GM21717 (cell line): ENCODE results near the gene SECISBP2.

Experiments used
- ATAC-seq: cut with Tn5 transposase; IDR thresholded peaks from one replicate; pipeline ENCODE4 v1.9.1; 2021; ENCODE audit warnings: mild to moderate bottlenecking, moderate library complexity; ENCODE audit not compliant: unreplicated experiment

SECISBP2 gene

DNA sequence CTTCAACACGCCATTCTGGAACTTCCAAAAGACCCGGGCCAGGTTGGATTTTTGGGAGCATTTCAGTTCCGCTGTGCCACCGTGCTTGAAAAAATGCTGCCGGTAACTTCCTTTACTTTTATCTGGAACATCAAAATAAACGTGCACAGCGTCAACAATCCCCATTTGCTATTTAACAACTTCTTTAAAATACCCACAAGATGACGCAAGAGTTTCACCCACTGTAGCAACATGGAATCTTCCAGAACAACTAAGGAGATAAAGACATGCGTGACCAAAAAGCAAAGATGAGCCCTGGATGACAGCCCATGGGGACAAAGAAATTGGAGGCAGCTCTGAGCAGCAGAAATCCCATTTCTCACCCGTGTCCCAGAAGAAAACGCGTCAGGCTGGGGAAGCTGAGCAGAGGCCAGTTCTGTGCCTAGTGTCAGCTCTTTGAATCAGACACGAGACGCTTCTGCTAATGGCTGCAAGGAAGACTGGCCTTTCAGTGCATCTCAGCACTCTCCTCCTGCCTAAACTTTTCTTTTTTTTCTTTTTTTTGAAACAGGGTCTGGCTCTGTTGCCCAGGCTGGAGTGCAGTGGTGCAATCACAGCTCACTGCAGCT lies 61.3 kb downstream of the SECISBP2 start:
- ATAC-seq = no peak

DNA sequence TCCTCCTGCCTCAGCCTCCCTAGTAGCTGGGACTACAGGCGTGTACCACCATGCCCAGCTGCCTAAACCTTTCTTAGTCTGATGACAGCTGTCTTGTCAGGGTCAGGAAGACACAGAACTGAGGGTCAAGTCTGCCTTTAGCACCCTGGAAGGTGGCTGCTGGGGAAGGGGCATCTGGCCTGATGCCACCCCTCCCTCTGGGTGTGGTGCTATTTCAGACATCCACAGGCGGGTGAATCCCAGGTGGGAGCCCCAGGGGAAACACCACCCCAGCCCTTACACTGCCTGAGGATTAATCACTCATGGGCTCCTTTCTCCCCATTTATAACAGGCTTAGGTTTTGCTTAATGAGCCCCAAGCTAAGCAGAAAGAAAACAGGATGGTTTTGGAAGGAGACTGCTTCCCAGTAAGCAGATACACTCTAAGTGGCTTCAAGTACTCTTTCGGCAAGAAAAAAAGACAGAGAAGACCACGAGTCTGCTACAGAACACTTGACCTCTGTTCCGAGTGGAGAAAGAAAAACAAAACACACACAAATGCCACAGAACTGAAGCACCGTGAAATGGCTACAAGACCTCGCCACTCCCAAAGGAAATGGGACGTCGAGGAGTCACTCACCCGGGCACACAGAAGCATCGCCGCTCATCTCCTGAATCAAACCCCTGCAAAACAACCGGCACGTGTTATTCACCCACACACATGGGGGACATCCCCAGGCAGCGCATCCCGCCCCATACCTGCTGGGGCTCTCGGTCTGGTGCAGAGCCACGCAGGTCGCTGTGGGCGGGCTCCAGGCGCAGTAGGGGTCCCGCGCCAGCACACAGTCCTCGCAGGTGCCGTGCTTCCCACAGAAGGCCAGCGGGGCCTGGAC lies 62.4 kb downstream of the SECISBP2 start:
- ATAC-seq = no peak

DNA sequence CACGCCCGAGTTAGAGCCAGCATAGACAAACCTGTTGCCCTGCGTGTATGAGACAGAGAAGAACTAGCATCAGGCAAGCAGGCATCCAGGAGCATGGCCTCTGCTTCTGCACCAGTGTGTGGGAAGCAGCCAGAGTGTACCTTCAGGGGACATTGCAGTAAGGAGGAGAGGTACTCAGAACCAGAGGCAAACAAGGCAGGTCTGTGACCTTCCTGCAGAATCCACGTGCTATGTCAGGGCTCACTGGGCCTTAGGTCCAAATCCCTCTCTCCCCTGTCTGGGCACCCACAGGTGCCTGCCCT lies 63.0 kb downstream of the SECISBP2 start:
- no peak for ATAC-seq

DNA sequence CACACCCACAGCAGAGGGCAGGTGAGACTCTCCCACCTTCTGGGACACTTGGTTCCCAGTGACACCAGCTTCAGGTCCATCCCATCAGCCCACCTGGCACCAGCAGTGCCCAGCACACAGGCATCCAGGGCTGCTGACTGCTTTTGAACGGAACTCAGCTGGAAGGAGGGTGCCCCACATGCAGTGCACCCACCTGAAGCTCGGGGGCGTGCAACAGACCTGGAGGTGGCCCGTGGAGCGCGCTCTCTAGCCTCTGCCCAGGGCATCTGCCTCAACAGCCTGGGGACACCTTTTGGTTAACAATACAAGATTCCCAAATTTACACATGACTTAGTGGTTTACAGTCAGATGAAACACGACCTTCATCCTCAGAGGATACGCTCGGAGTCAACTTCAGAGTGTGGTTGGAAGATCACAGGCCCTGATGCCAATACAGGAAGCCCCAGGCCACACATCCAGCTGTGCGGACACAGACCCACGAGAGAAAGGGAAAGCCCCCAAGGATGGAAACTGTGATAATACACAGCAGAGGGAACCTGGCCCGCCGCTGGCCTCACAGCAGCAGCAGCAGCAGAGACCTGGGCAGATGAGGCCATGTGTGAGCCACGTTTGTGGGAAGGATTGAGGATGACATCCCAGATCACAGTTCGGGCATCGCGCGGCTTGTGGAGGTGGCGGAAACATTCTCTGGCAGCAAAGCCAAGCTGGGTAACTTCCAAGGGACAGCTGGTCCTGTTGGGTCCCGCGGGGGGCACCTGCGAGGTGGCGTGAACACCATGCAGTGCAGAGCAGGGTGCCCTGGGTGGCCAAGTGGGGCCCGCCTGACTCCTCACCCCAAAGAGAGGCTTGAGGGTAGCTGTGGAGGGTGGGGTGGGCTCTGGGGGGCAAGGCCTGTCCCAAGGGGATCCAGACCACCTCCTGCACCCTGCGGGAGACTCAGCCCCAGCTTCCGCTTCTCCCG lies 64.0 kb downstream of the SECISBP2 start:
- no peak for ATAC-seq

DNA sequence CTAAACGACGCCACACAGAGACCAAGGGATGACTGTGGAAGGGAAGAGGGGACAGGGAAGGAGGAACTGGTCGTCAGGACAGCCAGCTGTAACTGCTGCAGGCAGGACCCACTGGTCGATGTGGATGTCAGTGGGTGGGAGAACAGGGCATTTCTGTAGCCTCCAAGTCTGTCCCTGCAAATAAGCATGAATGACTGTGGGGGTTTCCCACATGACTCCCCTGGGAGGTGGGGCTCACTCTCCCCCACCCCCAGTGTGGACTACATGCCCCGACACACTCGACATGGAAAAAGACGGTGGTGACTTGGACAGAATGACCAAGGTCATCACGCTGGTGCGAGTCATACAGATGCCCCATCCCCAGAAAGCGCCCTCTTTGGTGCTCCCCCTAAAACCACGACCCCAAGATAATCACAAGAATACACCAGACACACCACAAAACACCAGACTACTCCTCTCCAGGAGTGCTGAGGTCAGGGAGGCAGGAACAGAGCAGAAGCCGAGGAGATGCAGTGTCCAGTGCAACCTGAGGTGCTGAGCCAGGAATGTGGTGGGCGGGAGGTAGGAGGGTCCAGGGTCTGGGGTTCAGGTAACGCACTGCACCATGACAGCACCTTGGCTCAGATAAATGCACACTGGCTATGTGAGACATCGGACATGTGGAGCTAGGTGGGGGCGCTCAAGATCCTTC lies 64.9 kb downstream of the SECISBP2 start:
- no peak for ATAC-seq

DNA sequence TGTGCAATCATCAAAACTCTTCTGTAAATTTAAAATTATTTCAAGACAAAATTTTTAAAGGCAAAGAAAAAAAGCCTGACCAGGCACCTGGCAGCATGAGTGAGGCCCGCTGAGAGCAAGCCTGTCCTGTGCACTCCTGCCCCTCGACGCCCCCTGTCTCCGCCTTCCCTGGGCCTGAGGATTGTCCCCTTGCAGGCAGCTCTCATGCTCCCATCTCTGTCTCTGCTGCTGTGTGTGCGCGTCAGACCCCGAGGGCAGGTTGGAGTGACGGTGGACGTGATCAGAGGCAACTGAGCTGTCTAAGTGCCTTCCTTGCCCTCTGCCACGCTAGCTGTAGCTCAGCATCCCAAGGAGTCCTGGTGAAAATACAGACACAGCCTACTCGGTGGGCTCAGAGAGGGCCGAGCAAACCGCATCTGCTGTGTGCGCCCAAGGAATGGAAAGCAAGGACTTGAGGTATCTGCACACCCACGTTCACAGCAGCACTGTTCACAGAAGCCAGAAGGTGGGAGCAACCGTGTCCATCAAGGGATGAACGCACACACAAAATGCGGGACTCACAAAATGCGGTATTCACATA lies 65.5 kb downstream of the SECISBP2 start:
- ATAC-seq = no peak

DNA sequence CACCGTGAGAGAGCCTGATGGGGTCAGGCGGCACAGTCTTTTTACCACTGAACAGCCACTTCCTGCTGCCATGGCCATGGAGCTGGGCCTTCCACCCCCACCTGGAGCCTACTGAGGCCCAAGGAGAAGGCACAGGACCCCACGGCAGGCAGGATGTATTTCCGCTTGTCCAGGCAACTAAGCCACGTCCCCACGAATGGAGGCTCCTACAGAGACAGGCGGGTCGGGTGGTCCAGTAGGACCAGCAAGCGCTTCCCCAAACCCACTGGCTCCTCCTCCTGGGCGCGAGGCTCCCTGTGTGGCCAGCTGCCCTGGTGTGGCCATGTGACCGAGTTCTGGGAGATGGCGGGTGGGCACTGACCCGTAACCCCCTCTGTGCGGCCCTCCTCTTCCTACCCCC lies 66.5 kb downstream of the SECISBP2 start:
- ATAC-seq = no peak

DNA sequence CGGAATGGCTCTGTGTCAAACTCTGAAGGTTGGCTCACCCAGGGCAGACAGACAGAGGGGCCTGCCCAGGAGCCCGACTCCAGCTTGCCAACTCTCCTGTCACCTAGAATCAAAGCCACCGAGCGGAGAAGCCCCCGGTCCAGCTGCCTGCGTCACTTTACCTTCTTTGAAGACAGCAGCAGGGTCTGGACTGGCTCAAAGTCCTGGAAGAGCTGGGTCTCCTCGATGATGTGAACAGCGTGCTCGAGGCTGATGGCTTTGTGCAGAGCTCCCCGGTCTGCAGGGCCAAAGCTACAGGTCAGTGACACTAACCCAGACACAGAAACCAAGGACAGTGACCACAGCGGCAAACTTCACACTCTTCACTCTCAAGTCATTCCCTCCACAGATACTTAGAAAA lies 67.9 kb downstream of the SECISBP2 start:
- ATAC-seq = no peak

DNA sequence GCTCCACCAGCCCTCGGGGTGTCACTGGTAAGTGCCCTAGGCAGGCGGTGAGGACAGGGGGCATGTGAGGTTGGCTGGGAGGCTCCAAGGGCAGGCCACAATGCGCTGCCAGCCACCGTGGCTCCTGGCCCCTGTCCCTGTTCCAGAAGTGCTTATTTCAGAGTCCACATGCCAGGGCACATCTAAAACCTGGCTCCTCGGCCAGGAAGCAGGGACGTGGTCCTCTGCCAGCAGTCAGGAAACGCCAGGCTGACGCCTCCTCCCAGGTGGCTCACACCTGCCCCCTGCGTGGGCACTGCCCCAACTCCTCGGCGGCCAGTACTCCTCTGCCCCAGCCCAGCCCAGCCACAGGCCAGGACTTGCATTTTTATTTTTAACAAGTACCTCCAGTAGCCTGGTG lies 68.5 kb downstream of the SECISBP2 start:
- no peak for ATAC-seq

DNA sequence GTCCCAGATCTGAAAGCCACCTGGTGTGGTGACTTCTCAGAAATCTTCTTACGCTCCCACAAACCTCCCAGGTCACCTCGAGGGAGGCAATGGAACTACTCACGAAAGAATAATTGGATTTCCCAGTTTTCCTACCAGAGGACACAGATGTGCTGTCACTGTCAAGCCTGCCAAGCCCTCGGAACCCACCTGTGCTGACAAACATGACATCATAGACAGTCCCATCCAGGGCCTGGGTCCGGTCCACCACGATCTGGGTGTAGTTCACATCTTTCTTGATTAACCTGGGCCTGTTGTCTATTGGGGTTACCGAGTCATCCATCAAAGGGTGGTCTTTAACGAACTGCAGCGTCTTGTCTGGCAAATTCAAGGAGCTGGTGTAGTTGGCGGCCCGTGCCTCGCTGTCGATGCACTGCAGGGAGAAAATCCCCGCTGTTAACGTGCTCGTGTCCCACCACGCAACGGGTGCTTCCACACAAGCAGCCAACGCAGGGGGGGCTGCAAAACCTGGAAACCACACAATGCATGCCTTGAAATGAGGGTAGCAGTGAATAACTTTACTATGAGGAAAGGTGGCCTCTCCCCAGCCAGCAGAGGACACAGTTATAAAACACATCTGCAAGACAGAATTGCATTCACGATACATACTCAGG lies 69.0 kb downstream of the SECISBP2 start:
- no peak for ATAC-seq

DNA sequence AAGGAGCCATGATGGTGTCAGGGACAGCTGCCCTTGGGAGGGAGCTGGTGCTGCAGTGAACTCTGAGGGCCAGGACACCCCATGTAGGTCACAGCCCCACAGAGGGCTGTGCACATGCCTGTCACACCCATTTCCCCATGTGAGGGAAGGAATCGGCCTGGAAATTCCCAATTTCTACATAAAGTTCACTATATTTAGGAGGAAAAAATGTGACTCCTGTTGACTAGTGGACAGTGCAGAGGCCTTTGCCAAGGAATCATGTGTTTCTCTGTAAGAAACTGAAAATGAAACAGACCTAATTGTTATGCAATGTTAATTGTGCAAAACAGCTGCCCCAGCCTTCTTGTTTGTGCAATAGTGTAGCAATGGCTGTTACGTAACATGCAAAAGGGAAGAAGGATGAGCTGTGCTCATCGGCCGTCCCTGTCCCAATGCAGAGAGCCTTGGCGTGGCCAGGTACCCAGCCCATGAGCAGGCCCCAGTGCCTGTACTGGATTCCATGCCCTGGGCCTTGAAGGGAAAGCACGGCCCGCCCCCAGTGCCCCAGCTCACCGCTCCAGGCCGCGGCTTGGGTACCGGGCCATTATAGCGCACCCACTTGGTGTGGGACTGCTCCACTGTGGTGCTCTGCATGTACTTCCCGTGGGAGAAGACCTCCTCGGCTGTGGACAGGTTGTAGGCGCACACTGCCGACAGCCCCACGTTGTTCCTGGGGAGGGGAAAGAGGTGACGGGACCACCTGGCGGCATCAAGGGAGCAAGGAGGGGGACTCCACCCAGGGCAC lies 70.0 kb downstream of the SECISBP2 start:
- no peak for ATAC-seq

DNA sequence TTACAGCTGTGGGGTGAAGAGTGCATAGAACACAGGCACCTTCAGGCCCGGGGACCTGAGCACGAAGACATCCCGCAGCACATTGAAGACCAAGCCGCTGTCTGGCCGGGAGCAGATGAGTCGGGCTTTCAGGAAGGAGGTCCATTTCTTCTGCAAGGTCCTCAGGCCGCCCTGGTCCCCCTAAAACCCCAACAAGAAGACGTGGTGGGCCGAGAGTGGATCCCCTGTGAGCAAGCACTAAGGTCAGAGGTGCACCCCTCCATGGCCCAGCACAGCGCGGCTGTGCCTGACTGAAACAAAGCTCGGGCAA lies 70.5 kb downstream of the SECISBP2 start:
- no peak for ATAC-seq

DNA sequence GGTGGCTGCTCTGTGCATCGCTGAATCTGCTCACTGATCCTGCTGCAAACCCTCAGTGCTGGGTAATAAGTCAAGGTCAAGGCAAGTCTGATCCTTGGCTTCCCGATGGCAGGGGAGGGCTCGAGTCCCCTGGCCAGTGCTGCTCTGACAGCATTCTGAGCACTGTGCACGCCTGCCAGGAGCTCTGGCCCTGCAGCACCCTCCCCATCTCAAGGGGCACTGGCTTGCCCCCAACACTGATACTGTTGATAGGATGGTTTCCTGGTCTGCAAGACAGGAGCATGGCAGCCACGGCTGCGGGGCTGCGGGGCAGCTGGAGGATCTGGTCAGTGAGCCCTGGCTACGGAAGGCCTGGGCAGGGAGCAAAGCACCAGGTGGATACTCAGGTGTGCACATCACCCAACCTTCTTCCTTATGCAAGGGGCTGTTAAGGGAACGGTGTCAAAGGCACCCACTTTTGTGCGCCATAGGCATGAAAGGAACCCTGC lies 71.8 kb downstream of the SECISBP2 start:
- ATAC-seq = no peak

DNA sequence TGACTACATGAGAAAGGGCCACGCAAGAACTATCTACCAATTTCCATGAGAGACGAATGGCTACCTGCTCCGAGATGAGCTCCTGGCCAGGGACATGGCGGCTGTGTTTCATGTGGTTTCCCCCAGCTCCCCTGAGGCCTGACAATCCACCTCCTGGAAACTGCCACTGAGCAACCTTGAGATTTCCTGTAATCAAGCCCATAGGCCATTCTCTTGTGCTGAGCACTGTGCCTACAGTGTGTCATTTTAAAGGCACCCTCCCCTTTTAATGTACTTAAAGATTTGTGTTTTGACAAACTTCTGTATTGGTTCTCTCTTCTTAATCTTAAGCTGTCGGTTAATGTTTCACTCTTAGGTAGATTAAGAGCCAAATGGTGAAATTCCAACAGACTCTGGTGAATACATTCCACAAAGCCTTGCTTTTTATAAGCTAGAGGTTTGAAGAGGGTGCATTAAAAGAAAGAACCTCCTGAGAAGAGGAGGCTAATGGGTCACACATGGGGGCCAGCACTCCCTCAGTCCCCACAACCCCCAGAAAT lies 72.3 kb downstream of the SECISBP2 start:
- no peak for ATAC-seq

DNA sequence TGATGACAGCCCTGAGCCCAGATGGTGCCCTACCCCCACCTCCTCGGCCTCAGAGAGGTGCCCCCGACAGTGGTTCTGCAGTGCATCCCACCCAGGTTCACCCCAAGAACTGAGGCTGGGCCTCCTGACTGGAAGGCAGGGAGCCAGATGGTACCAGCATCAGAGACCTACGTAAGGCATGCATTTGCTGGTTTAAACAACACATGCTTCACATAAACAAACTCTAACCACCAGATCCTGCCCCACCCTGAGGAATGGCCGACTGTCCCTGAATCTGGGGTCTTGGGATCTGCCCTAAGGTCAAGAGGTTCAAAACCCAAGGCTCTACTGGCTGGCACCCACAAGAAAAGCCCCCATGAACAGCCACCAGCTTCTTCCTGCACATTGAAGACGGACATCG lies 73.3 kb downstream of the SECISBP2 start:
- ATAC-seq = no peak

DNA sequence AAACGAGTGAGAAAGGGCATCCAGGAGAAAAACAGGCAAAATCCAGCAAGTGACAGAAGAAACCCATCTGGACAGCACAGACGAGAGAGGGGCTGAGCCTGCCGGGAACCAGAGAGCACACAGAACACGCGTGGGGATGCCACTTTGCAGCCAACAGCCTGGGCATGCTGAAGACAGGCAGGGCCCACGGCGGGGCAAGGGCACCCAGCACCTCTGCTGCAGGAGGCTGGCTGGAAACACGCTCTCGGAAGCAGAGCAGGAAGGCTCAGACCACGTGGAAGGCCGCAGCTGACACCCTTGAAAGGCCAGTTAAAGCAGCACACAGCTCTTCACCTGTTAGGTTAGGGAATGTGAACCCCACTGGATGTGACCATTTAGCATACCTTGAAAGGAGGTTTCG lies 76.1 kb downstream of the SECISBP2 start:
- ATAC-seq = no peak

DNA sequence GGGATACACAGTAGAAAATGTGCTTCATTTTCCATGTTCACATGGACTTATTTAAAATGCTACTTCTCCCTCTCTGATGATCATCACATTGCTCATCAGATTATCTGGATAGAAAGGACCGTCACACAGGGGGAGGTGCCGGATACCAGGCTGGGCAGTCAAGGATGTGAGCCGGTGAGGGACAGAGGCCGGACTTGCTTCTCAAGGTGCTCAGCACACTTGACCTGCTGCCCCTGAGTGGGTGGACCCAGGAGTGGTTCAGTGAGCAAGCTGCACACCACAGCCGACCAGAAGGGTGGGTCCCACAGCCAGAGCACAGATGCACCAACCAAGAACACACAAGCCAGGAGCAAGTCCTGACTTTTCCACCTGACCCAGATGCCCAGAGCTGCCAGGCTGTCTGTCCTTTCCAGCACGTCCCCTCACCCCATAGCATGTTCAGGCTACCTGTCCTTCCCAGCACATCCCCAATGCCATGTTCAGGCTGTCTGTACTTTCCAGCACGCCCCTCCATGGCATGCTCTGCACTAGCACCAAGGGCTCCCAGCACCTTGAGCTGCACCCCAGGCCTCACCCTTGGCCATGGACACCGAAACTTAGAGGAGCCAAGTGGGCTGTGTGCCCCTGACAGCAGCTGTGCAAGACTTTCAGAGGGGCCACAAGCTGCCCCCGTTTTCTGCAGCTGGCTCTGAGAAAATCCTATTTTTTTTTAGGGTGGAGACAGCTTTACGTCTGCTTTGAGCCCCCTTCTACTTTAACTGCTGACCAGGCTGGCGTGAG lies 77.8 kb downstream of the SECISBP2 start:
- ATAC-seq = no peak

DNA sequence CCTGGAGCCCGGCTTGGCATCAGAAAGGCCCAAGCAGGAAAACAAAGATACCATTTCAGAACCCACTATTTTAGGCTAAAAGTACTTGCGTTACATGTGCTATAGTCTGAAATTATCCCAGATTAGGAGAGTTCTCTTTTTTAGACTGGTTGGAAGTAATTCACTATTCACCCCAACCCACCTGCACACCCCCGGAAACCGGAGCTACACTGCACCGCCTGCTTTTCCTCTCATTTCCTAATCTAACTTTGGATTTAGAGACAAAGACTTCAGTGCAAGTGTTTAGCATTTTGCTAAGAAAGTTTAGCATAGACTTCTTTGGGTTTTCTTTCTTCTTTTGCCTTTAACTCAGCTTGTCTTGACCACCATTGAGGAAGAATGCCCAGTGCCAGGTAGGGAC lies 79.2 kb downstream of the SECISBP2 start:
- ATAC-seq = no peak
